BJ (cell line): ENCODE data around the gene ALS2CL. TPM values are rescaled to one million over a fixed set of nuclear protein-coding genes. Genes with fewer than 3 reads are reported as not detected.
"Not testable (repeated sequence)": the region's sequence is repeated elsewhere in the genome, so short reads cannot be mapped to it uniquely, and the experiment has no call there.

Experiments used
- CTCF ChIA-PET: fragments of 350-600 bp; formaldehyde crosslinking; extraction: SDS; loops from one replicate; lab custom pipeline; 2021; ENCODE audit warnings: antibody characterized with exemption, inconsistent platforms; lab: Yijun Ruan, JAX
- POLR2A ChIA-PET: fragments of 300-600 bp; sonication (Branson Sonifier 250); formaldehyde crosslinking; extraction: SDS; loops from one replicate; lab custom pipeline; 2021; ENCODE audit warnings: antibody characterized with exemption; lab: Charles Lee
- DNase-seq: peaks from one replicate; pipeline ENCODE4 v3.0.0-alpha.2; 2011; ENCODE audit warnings: low read depth
- H3K27me3 ChIP-seq: 2 replicates; pipeline ENCODE4 v1.6.0; 2011; ENCODE audit warnings: low read length; ENCODE audit not compliant: control insufficient read depth, insufficient read depth
- H3K36me3 ChIP-seq: 2 replicates; pipeline ENCODE4 v1.5.1; 2011; ENCODE audit warnings: low read length; ENCODE audit not compliant: control insufficient read depth, insufficient read depth
- H3K4me3 ChIP-seq: 2 replicates; pipeline ENCODE4 v1.5.1; 2011; ENCODE audit warnings: low read depth, mild to moderate bottlenecking, control low read depth, low read length
- polyA plus RNA-seq: library from polyadenylated mRNA; depleted of rRNA; stranded (reverse); fragments of >200 nt; gene quantifications from 2 replicates; pipeline ENCODE4 v1.2.3, GENCODE V29; 2011
- TF ChIP-seq, protein P1 (sequence below): IDR thresholded peaks from 2 replicates; pipeline ENCODE4 v1.5.1; 2011; ENCODE audit warnings: low read depth, mild to moderate bottlenecking, control low read depth, inconsistent platforms, low read length, moderate library complexity; ENCODE audit not compliant: insufficient read depth

Gene ALS2CL
- polyA plus RNA-seq, 1 experiment = 7.2 TPM

DNA sequence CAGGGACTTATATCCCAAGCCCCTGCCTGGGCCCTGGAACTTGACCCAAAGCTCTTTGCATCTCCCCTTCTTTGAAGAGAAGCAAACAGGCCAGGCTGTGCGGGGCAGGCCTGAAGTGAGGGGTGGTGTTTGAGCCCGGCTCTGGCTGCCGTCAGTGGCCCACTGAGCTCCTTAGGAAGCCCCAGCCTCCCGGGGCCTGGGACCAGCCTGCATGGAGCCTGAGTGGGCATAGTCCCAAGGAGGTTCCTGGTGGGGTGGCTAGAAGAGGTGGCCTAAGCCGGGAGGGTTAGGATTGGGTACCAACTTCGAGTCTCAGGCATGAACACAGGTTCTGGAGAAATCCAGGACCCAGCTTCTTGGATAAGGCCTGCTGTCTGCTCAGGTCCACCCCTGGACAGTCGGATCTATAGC, 14.1 kb upstream of the ALS2CL start:
- no peak overlapping the region for H3K4me3 ChIP-seq
- TF ChIP-seq, protein P1, sequence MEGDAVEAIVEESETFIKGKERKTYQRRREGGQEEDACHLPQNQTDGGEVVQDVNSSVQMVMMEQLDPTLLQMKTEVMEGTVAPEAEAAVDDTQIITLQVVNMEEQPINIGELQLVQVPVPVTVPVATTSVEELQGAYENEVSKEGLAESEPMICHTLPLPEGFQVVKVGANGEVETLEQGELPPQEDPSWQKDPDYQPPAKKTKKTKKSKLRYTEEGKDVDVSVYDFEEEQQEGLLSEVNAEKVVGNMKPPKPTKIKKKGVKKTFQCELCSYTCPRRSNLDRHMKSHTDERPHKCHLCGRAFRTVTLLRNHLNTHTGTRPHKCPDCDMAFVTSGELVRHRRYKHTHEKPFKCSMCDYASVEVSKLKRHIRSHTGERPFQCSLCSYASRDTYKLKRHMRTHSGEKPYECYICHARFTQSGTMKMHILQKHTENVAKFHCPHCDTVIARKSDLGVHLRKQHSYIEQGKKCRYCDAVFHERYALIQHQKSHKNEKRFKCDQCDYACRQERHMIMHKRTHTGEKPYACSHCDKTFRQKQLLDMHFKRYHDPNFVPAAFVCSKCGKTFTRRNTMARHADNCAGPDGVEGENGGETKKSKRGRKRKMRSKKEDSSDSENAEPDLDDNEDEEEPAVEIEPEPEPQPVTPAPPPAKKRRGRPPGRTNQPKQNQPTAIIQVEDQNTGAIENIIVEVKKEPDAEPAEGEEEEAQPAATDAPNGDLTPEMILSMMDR = no peak
- no peak for DNase-seq
- H3K36me3 ChIP-seq = no peaks in the 10 kb centered on the region
- peaks cover 6% of the 10 kb centered on the region for H3K27me3 ChIP-seq
- CTCF ChIA-PET = interaction anchor here (1.0 to 4.2 kb wide), 7 partner anchors 8 to 219 kb away, joined by 4 to 55 read pairs (median 15); no protein-coding TSS in a partner anchor
- POLR2A ChIA-PET = no interaction called here

GRCh38 chr3:46706771-46707582, 13.5 kb upstream of the ALS2CL start:
- peaks cover 10% of the 10 kb centered on the region for H3K27me3 ChIP-seq
- H3K36me3 ChIP-seq = no peaks in the 10 kb centered on the region
- TF ChIP-seq, protein P1 = no peak
- no peak overlapping the region for H3K4me3 ChIP-seq
- CTCF ChIA-PET = interaction anchor here (1.0 to 4.2 kb wide), 20 partner anchors 8 to 663 kb away, joined by 3 to 55 read pairs (median 6); no protein-coding TSS in a partner anchor
- POLR2A ChIA-PET = no interaction called here
- no peak for DNase-seq

GRCh38 chr3:46705751-46706552, 12.5 kb upstream of the ALS2CL start:
- no peak for DNase-seq
- ChIA-PET CTCF (interaction anchor here (0.6 to 4.2 kb wide), 38 partner anchors 9 to 664 kb away, joined by 3 to 55 read pairs (median 4); no protein-coding TSS in a partner anchor), POLR2A (no interaction called here)
- H3K27me3 ChIP-seq = peaks cover 16% of the 10 kb centered on the region
- H3K36me3 ChIP-seq = no peaks in the 10 kb centered on the region
- TF ChIP-seq, protein P1 = peak; percentile 47
- no peak overlapping the region for H3K4me3 ChIP-seq

DNA sequence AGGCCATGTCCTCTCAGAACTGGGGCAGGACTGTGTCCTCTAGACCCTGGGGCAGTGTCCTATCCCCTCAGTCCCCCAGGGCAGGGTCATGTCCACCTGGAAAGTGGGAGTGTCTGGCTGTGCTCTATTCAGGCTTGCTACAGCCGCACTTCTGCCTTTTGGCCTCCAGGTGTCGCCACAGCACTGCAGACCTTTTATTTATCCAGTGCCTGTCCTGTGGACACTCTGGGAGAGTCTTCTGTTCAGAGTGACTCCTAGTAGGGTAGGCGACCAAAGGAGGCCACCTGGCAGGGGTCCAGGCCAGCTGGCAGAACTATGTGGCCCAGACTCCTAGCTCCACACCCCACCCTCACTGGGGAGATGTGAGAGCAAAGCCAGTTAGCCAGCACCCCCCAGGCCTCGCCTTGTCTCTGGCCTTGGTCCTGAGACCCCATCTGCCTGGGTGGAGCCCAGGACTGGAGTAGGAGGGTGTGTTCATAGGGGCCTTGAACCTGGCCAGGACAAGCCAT, 11.6 kb upstream of the ALS2CL start:
- Histone ChIP-seq H3K36me3 (no peaks in the 10 kb centered on the region), H3K4me3 (no peak overlapping the region), H3K27me3 (peaks cover 21% of the 10 kb centered on the region)
- ChIA-PET POLR2A (no interaction called here), CTCF (interaction anchor here (0.6 to 4.2 kb wide), 27 partner anchors 9 to 665 kb away, joined by 3 to 55 read pairs (median 6); no protein-coding TSS in a partner anchor)
- TF ChIP-seq, protein P1 = peak; percentile 91
- no peak for DNase-seq

DNA sequence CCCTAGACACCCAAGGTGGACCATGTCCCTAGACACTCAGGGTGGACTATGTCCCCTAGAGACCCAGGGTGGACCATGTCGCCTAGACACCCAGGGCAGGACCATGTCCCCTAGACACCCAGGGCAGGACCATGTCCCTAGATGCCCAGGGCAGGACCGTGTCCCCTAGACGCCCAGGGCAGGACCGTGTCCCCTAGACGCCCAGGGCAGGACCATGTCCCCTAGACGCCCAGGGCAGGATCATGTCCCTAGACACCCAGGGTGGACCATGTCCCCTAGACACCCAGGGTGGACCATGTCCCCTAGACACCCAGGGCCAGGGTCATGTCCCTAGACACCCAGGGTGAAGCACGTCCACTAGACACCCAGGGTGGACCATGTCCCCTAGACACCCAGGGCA, 10.9 kb upstream of the ALS2CL start:
- H3K4me3 ChIP-seq, H3K36me3 ChIP-seq, POLR2A ChIA-PET, DNase-seq: not testable (repeated sequence)
- H3K27me3 ChIP-seq = peaks cover 24% of the 10 kb centered on the region
- CTCF ChIA-PET = interaction anchor here (2.2 to 3.5 kb wide), 2 partner anchors 191 to 205 kb away, joined by 16 to 21 read pairs; no protein-coding TSS in a partner anchor
